Upper lobe of left lung (tissue), 4 donors: ENCODE data around the gene KIF13A.

Source experiments
- EP300 ChIP-seq, 4 donors: sonication (generic); formaldehyde crosslinking; IDR thresholded peaks; one replicate each; pipeline ENCODE4 v1.5.1; 2017; ENCODE audit warnings: antibody characterized with exemption in 4 of 4, control low read depth in 2 of 4
- POLR2A ChIP-seq, 4 donors: fragments of 450-650 bp; IDR thresholded peaks; one replicate each; pipeline ENCODE4 v1.5.1; 2016 to 2017; ENCODE audit warnings: antibody characterized with exemption in 4 of 4, mild to moderate bottlenecking in 2 of 4
- POLR2AphosphoS5 ChIP-seq, 2 donors: sonication (generic); formaldehyde crosslinking; IDR thresholded peaks; one replicate each; pipeline ENCODE4 v1.5.1; 2017; ENCODE audit warnings: antibody characterized with exemption in 2 of 2
- TF ChIP-seq, protein P1 (sequence below), 6 experiments: fragments of 450-650 bp in 4 of 6; fragments of 200-600 bp in 2 of 6; sonication (generic) in 2 of 6; IDR thresholded peaks; one replicate each; pipeline ENCODE4 v1.5.1; 2016 to 2019; ENCODE audit warnings: antibody characterized with exemption in 6 of 6

- TF ChIP-seq EP300 (IDR thresholded peaks at IDR 0.05) (no peak), POLR2A (IDR thresholded peaks at IDR 0.05) (no peak), POLR2AphosphoS5 (IDR thresholded peaks at IDR 0.05) (no peak)
- TF ChIP-seq, protein P1, sequence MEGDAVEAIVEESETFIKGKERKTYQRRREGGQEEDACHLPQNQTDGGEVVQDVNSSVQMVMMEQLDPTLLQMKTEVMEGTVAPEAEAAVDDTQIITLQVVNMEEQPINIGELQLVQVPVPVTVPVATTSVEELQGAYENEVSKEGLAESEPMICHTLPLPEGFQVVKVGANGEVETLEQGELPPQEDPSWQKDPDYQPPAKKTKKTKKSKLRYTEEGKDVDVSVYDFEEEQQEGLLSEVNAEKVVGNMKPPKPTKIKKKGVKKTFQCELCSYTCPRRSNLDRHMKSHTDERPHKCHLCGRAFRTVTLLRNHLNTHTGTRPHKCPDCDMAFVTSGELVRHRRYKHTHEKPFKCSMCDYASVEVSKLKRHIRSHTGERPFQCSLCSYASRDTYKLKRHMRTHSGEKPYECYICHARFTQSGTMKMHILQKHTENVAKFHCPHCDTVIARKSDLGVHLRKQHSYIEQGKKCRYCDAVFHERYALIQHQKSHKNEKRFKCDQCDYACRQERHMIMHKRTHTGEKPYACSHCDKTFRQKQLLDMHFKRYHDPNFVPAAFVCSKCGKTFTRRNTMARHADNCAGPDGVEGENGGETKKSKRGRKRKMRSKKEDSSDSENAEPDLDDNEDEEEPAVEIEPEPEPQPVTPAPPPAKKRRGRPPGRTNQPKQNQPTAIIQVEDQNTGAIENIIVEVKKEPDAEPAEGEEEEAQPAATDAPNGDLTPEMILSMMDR (IDR thresholded peaks at IDR 0.05) = no peak
Observed at GRCh38 chr6:17995414-17995813, 8.0 kb upstream of the KIF13A start.
